ENCODE results near the gene ZMYND12.

DNA sequence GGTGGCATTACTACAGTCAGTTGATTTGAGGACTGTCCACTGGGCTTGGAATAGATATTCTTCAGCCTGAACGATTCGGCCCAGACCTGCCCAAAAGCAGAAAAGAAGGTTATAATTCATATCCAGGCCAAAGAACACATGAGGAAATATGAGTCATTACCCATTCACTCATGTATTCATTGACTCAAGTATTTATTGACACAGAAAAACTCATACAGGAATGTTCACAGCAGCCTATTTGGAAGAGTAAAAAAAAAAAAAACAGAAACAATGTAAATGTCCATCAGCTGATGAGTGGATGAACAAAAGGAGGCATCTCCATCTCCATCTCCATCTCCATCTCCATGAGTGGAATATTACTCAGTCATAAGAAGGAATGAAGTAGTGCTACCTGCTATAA lies 15.9 kb downstream of the ZMYND12 start:
- TF ChIP-seq, protein P1, sequence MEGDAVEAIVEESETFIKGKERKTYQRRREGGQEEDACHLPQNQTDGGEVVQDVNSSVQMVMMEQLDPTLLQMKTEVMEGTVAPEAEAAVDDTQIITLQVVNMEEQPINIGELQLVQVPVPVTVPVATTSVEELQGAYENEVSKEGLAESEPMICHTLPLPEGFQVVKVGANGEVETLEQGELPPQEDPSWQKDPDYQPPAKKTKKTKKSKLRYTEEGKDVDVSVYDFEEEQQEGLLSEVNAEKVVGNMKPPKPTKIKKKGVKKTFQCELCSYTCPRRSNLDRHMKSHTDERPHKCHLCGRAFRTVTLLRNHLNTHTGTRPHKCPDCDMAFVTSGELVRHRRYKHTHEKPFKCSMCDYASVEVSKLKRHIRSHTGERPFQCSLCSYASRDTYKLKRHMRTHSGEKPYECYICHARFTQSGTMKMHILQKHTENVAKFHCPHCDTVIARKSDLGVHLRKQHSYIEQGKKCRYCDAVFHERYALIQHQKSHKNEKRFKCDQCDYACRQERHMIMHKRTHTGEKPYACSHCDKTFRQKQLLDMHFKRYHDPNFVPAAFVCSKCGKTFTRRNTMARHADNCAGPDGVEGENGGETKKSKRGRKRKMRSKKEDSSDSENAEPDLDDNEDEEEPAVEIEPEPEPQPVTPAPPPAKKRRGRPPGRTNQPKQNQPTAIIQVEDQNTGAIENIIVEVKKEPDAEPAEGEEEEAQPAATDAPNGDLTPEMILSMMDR (conservative IDR thresholded peaks at IDR 0.05) = no peak
- no peak for TF ChIP-seq ZFX (IDR thresholded peaks at IDR 0.05)

Data from C4-2B (cell line).